Activated naive CD4-positive, alpha-beta T cell treated with anti-CD3 and anti-CD28 coated beads, Interleukin-2, amount 50 U/mL, for 24 hours (primary cell): Measurements from ENCODE around the gene HM13.
A peak's percentile ranks its signal among the peaks of the same experiment; 100 is the strongest.

Experiments
- H3K27ac Mint-ChIP-seq: one replicate; pipeline ENCODE4 v1.8.0; 2021; ENCODE audit warnings: mild to moderate bottlenecking, mixed read lengths
- H3K27me3 Mint-ChIP-seq: one replicate; pipeline ENCODE4 v1.8.0; 2021; ENCODE audit warnings: mixed read lengths
- H3K36me3 Mint-ChIP-seq: one replicate; pipeline ENCODE4 v1.8.0; 2021; ENCODE audit warnings: mixed read lengths
- H3K4me1 Mint-ChIP-seq: one replicate; pipeline ENCODE4 v1.8.0; 2021; ENCODE audit warnings: mixed read lengths
- H3K4me3 Mint-ChIP-seq: one replicate; pipeline ENCODE4 v1.8.0; 2021; ENCODE audit warnings: mild to moderate bottlenecking, mixed read lengths
- H3K9me3 Mint-ChIP-seq: one replicate; pipeline ENCODE4 v1.8.0; 2021; ENCODE audit warnings: mixed read lengths

The HM13 gene

DNA sequence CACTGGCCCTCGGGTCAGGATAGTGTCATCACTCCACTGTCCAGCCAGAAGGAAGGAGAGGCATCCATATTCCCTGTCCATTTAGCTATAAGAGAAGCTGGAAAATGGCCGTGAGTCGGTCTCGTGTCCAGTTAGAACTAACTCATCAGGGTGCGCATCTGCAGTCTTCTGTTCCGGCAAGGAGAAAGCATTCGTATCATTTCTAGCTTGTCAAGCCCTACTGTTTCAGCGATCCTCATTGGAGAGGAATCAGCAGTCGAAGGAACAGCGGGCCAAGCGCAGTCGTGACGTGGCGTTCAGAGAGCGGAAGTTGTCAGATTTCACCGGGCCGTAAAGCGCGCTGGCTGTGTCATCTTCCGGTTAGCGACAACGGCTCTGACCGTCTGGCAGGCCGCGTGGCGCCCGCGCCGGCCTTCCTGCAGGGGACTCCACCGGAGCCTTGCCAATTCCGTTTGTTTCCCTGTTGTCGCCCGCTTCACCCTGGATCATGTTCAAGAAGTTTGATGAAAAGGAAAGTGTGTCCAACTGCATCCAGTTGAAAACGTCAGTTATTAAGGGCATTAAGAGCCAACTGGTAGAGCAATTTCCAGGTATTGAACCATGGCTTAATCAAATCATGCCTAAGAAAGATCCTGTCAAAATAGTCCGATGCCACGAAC is 32.9 kb downstream of the HM13 start:
- no peaks in the 10 kb centered on the region for H3K27me3 Mint-ChIP-seq
- peaks cover 6% of the 10 kb centered on the region for H3K36me3 Mint-ChIP-seq
- peak overlapping the region; percentile 94 for H3K4me3 Mint-ChIP-seq
- peak overlapping the region; percentile 95 for H3K27ac Mint-ChIP-seq
- H3K4me1 Mint-ChIP-seq, result peaks cover 26% of the 10 kb centered on the region
- H3K9me3 Mint-ChIP-seq, result no peaks in the 10 kb centered on the region

- H3K36me3 Mint-ChIP-seq, result peaks cover 6% of the 10 kb centered on the region
- H3K4me3 Mint-ChIP-seq, result peak overlapping the region; percentile 94
- H3K27ac Mint-ChIP-seq, result peak overlapping the region; percentile 95
- peaks cover 21% of the 10 kb centered on the region for H3K4me1 Mint-ChIP-seq
- H3K27me3 Mint-ChIP-seq, result no peaks in the 10 kb centered on the region
- no peaks in the 10 kb centered on the region for H3K9me3 Mint-ChIP-seq
These were observed 33.6 kb downstream of the HM13 start for GRCh38 chr20:31547720-31548298.

DNA sequence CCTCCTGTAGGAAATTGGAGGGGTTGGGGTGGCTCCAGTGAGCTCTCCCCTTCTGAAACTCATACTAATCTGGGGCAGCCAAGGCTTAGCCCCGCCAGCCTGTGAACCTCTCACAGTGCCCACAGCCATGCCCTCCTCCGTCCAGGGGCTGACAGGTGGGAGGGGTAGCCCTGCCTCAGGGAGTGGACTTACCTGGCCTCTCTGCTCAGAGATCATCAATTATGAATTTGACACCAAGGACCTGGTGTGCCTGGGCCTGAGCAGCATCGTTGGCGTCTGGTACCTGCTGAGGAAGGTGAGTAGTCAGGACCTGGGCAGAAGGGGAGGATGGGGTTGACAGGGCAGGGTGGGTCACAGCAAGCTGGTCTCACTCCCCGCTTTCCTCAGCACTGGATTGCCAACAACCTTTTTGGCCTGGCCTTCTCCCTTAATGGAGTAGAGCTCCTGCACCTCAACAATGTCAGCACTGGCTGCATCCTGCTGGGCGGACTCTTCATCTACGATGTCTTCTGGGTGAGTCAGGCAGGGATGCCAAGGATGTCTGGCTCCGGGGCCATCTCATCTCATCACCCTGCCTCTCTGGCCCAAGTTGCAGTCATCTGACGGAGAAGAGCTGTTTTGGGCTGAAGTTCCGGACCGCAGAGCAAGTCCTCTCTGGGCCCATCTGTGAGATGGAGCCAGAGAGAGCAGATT is 34.7 kb downstream of the HM13 start:
- H3K27me3 Mint-ChIP-seq, result no peaks in the 10 kb centered on the region
- peaks cover 18% of the 10 kb centered on the region for H3K4me1 Mint-ChIP-seq
- H3K9me3 Mint-ChIP-seq, result no peaks in the 10 kb centered on the region
- peaks cover 6% of the 10 kb centered on the region for H3K36me3 Mint-ChIP-seq
- H3K27ac Mint-ChIP-seq, result peak overlapping the region; percentile 95
- peak overlapping the region; percentile 94 for H3K4me3 Mint-ChIP-seq

GRCh38 chr20:31549513-31549880 is 35.3 kb downstream of the HM13 start:
- Mint-ChIP-seq H3K36me3 (peaks cover 6% of the 10 kb centered on the region), H3K4me1 (peaks cover 14% of the 10 kb centered on the region), H3K4me3 (no peak overlapping the region), H3K27ac (peak overlapping the region; percentile 30), H3K27me3 (no peaks in the 10 kb centered on the region), H3K9me3 (no peaks in the 10 kb centered on the region)

DNA sequence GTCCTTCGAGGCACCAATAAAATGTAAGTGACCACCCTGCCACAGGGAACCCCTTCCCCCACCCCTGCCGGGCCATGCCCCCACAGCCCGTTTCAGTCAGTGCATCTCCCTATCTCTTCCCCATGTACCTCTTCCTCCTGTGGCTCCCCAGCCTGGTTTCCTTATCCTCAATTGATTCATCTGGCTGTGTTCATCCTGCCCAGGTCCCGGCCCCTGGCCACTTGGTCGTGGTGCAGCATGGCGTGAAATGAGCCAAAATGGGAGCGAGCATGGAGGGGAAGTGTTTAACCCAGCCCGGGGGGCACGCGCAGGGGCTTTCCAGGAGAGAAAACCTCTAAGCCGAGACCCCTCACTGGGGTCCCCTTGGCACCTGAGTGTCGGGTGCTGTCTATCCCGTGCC is 35.9 kb downstream of the HM13 start:
- Mint-ChIP-seq H3K36me3 (peaks cover 6% of the 10 kb centered on the region), H3K27me3 (no peaks in the 10 kb centered on the region), H3K9me3 (no peaks in the 10 kb centered on the region), H3K27ac (peak overlapping the region; percentile 46), H3K4me1 (peaks cover 12% of the 10 kb centered on the region), H3K4me3 (no peak overlapping the region)

DNA sequence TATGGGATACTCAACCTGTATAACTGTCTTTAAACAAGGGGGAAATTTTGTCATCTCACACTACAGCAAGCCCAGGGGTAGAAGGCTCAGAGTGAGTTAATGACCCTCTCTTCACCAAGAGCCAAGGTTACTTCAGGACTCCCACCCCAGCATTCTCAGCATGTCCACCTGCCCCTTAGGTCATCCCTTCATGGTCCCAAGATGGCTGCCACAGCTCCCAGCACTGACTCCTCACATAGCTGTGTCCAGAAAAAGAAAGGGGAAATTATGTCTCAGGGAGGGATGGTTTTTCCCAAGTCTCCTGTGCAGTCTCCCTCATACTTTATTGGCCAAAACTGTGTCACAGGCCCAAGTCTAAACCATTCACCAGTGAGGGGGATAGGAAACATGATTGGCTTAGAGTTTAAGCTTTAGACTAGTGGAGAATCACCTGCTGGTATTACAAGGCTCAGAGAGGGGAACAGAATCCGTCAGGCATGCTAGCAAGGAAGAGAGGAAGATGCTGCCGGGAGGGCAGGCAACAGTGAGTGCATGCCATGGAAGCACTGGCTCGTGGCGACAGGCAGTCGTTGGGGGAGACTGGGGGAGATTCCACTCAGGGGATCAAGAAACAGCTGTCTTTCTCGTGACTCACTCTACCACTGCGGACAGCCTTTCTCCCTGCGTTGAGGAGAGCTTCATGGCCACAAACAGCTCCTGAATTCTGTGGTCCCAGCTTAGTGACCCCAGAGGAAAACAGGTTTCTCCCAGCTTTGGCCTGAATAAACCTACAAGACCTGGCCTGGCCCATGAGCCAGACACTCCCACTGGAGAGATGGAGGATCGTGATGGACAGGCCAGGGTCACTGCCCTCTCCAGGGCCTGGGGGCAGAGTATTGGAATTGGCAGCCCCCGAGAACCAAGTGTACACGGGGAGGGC is 37.2 kb downstream of the HM13 start:
- Mint-ChIP-seq H3K9me3 (no peaks in the 10 kb centered on the region), H3K36me3 (peaks cover 2% of the 10 kb centered on the region)

GRCh38 chr20:31555203-31555775 is 41.0 kb downstream of the HM13 start:
- no peak overlapping the region for H3K4me3 Mint-ChIP-seq
- no peaks in the 10 kb centered on the region for H3K9me3 Mint-ChIP-seq
- H3K27ac Mint-ChIP-seq, result no peak overlapping the region
- H3K27me3 Mint-ChIP-seq, result no peaks in the 10 kb centered on the region
- H3K4me1 Mint-ChIP-seq, result peaks cover 7% of the 10 kb centered on the region
- H3K36me3 Mint-ChIP-seq, result peaks cover 3% of the 10 kb centered on the region

More for the DNA sequence above, 37.2 kb downstream of the HM13 start:
- Mint-ChIP-seq H3K4me1 (peaks cover 8% of the 10 kb centered on the region), H3K27me3 (no peaks in the 10 kb centered on the region), H3K27ac (peak overlapping the region; percentile 46), H3K4me3 (no peak overlapping the region)

DNA sequence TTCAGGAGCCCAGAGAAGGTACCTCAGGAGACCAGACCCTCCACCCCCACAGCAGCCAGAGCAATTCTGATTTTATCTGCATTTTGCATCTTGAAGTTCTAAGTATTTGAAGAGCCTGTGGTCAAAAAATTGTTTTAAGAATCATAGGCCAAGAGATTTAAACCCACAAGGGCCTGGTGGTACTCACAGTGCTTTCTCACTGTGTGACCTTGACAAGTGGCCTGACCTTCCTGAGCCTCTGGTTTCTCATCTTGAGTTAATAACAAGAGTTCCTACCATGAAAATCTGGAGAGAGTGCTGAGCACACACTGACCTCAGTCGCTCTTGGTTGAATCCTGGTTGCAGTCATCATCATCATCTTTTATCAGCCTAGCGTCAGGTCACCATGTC is 45.5 kb downstream of the HM13 start:
- Mint-ChIP-seq H3K36me3 (peaks cover 11% of the 10 kb centered on the region), H3K4me1 (peaks cover 13% of the 10 kb centered on the region), H3K9me3 (no peaks in the 10 kb centered on the region), H3K27ac (peak overlapping the region; percentile 77), H3K27me3 (no peaks in the 10 kb centered on the region), H3K4me3 (no peak overlapping the region)

- Mint-ChIP-seq H3K36me3 (peaks cover 11% of the 10 kb centered on the region), H3K9me3 (no peaks in the 10 kb centered on the region), H3K4me3 (no peak overlapping the region), H3K4me1 (peaks cover 13% of the 10 kb centered on the region), H3K27ac (peak overlapping the region; percentile 77), H3K27me3 (no peaks in the 10 kb centered on the region)
These were observed 46.0 kb downstream of the HM13 start for GRCh38 chr20:31560094-31560745.

DNA sequence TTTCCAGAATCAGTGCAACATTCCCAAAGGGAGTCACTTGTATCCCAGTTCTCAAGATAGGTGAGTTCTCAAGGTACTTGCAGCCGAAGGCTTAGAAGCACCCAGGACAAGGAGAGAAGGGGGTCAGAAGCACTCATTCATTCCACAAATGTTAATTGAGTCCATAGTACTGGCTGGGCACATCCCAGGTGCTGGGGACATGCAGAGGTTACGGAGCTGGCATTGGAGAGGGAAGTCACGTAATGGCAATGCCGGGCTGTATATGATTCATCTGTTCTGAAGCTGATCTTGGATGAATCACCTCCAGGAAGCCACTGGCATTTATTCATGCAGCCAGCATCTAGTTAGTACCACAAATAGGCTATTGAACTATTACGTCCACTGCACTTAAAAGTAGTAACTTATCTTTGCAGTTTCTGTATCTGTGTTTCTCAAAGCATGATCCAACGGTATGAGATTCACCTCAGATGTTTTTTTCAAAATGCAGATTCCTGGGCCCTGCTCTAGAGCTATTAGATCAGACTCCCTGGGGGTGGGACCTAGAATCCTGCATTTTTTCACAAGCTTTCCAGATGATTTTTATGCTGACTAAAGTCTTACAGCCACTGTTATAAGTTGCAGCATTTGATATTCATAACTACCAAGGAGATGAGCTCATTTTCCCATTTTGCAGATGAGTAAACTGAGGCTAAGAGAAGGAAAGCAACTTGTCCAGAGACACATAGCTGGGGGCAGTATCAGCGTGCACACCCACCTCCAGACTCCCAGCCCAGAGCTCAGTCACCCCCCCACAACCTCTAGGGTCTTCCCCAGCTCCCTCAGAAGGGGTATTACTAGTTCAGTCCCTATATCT is 46.7 kb downstream of the HM13 start:
- Mint-ChIP-seq H3K9me3 (no peaks in the 10 kb centered on the region), H3K36me3 (peaks cover 11% of the 10 kb centered on the region), H3K27me3 (no peaks in the 10 kb centered on the region), H3K4me1 (peaks cover 13% of the 10 kb centered on the region), H3K27ac (peak overlapping the region; percentile 76), H3K4me3 (no peak overlapping the region)

DNA sequence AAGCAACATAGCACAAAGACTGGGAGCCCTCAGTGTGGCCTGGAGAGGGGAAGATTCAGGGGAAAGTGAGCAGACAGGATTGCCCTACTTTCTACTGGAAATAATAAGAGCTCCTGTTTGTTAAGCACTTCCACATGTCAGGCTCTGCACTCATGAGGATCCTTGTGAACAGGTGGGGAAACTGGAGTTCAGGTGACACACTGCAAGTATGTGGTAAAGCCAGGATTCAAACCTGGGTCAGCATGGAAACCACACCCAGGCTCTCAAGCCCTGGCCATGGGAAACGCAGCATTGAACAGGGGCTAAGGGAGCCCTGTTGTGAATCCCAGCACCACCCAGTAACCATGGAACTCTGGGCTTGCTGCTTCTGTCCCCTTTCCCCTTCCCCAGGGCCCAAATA is 48.0 kb downstream of the HM13 start:
- Mint-ChIP-seq H3K27me3 (no peaks in the 10 kb centered on the region), H3K4me3 (no peak overlapping the region), H3K36me3 (peaks cover 8% of the 10 kb centered on the region), H3K4me1 (peaks cover 20% of the 10 kb centered on the region), H3K27ac (no peak overlapping the region), H3K9me3 (no peaks in the 10 kb centered on the region)

DNA sequence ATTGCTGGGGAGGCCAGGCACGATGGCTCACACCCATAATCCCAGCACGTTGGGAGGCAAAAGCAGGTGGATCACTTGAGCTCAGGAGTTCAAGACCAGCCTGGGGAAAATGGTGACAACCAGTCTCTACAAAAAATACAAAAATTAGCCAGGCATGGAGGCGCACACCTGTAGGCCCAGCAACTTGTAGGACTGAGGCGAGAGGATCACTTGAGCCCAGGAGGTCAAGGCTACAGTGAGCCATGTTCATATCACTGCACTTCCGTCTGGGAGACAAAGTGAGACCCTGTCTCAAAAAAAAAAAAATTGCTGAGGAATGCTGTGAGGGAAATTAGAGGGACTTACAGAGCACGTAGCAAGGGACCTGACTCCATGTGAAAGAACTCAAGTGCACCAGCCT is 50.0 kb downstream of the HM13 start:
- H3K27ac Mint-ChIP-seq, result no peak overlapping the region
- H3K4me1 Mint-ChIP-seq, result peaks cover 20% of the 10 kb centered on the region
- peaks cover 8% of the 10 kb centered on the region for H3K36me3 Mint-ChIP-seq
- no peak overlapping the region for H3K4me3 Mint-ChIP-seq
- no peaks in the 10 kb centered on the region for H3K9me3 Mint-ChIP-seq
- no peaks in the 10 kb centered on the region for H3K27me3 Mint-ChIP-seq

DNA sequence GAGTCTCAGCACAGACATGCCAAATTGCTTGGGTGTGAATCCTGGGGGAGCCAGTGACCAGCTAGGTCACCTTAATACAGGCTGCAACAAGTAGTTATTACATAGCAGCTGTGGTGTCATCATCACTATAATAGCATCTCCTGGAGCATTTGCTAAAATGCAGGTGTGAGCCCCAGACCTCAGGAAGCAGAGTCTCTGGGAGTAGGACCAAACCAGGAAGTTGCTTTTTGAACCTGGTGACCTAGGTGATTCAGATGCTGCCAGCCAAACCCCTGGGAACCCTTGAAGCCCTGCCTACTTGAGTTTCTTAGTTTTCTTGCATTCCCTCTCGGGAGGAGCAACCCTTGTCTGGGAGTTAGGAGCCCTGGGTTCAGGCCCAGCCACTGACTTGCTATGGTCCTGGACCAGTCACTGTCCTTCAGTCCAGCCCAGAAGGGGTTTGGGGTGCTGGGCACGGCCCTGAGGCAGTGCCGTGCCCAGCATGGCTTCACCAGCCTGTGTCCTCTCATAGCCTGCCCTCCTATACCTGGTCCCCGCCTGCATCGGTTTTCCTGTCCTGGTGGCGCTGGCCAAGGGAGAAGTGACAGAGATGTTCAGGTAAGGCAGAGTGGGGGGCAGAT is 51.6 kb downstream of the HM13 start:
- Mint-ChIP-seq H3K27me3 (no peaks in the 10 kb centered on the region), H3K36me3 (peaks cover 8% of the 10 kb centered on the region), H3K9me3 (no peaks in the 10 kb centered on the region), H3K4me3 (no peak overlapping the region), H3K4me1 (peaks cover 15% of the 10 kb centered on the region), H3K27ac (no peak overlapping the region)

GRCh38 chr20:31566319-31566657 is 52.0 kb downstream of the HM13 start:
- peaks cover 14% of the 10 kb centered on the region for H3K4me1 Mint-ChIP-seq
- H3K27ac Mint-ChIP-seq, result peak overlapping the region; percentile 83
- peaks cover 5% of the 10 kb centered on the region for H3K36me3 Mint-ChIP-seq
- H3K27me3 Mint-ChIP-seq, result no peaks in the 10 kb centered on the region
- H3K9me3 Mint-ChIP-seq, result no peaks in the 10 kb centered on the region
- H3K4me3 Mint-ChIP-seq, result no peak overlapping the region
